Brain microvascular endothelial cell (primary cell): ENCODE results near the gene FSD1.
A peak's percentile ranks its signal among the peaks of the same experiment; 100 is the strongest.

ENCODE experiments used
- DNase-seq: peaks from one replicate; pipeline ENCODE4 v3.0.0-alpha.2; 2020
- H3K27ac ChIP-seq: fragments of 250-450 bp; sonication (Bioruptor Pico); 2 replicates; pipeline ENCODE4 v1.5.1; 2020; ENCODE audit warnings: mild to moderate bottlenecking, moderate library complexity
- H3K27me3 ChIP-seq: fragments of 250-450 bp; sonication (Bioruptor Pico); replicated peaks from 2 replicates; pipeline ENCODE4 v1.5.1; 2020; ENCODE audit warnings: mild to moderate bottlenecking
- H3K36me3 ChIP-seq: fragments of 250-450 bp; sonication (Bioruptor Pico); replicated peaks from 2 replicates; pipeline ENCODE4 v1.5.1; 2020; ENCODE audit warnings: mild to moderate bottlenecking
- H3K4me3 ChIP-seq: 2 replicates; pipeline ENCODE4 v1.5.1; 2011; ENCODE audit warnings: low read depth, mild to moderate bottlenecking, control low read depth, low read length, moderate library complexity
- in situ Hi-C: cut with HindIII; loops from 2 replicates; pipeline ENCODE4 v1.10.0; 2017; ENCODE audit warnings: low sequenced_read_pairs, low pct_ligation_motif_present
- TF ChIP-seq, protein P1 (sequence below): IDR thresholded peaks from 2 replicates; pipeline ENCODE4 v1.5.1; 2011; ENCODE audit warnings: low read depth, mild to moderate bottlenecking, moderate library complexity, low read length, control low read depth, inconsistent platforms; ENCODE audit errors: missing control alignments

FSD1 gene

DNA sequence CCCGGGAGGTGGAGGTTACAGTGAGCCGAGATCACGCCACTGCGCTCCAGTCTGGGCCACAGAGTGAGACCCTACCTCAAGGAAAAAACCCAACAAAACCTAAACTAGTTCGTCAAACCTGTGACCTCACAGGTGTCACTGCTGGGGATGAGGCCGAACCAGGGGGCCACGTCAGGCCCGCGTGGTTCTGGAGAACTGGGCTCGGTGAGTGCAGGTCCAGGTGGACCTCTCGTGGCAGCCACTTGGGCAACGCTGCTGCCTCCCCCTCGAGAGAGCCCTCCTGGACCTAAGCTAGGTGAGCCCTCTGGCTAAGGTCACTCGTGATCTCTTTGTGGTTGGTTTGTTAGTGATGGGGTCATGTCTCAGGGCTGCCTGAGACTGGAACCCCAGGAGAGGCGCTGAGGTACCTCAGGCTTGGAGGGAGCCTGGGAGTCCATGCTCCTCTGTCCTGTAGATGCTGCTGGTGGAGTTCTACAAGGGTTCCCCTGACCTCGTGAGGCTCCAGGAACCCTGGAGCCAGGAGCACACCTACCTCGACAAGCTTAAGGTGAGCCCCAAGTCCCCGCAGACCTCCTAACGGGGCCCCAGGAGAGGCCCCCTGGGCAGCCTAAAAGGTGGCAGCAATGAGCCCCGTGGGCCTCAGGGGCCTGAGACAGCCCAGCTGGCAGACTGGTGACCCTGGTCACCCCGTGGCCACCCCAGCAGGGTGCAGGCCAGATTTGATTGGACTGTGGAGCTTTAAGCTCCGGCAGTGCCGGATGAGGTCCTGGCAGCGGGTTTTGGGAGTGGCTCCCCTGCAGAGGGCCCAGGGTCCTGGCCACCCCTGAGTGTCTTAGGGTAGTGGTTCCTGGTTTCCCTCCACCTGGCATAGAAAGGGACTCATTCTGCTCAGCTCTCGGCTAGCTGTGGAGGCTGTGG lies 54.6 kb downstream of the FSD1 start:
- no peak for DNase-seq
- no peak overlapping the region for H3K27ac ChIP-seq
- H3K27me3 ChIP-seq: no peaks in the 10 kb centered on the region
- H3K36me3 ChIP-seq: peaks cover 43% of the 10 kb centered on the region
- TF ChIP-seq, protein P1, sequence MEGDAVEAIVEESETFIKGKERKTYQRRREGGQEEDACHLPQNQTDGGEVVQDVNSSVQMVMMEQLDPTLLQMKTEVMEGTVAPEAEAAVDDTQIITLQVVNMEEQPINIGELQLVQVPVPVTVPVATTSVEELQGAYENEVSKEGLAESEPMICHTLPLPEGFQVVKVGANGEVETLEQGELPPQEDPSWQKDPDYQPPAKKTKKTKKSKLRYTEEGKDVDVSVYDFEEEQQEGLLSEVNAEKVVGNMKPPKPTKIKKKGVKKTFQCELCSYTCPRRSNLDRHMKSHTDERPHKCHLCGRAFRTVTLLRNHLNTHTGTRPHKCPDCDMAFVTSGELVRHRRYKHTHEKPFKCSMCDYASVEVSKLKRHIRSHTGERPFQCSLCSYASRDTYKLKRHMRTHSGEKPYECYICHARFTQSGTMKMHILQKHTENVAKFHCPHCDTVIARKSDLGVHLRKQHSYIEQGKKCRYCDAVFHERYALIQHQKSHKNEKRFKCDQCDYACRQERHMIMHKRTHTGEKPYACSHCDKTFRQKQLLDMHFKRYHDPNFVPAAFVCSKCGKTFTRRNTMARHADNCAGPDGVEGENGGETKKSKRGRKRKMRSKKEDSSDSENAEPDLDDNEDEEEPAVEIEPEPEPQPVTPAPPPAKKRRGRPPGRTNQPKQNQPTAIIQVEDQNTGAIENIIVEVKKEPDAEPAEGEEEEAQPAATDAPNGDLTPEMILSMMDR: no peak
- H3K4me3 ChIP-seq: no peak overlapping the region
- in situ Hi-C loops: no loop called here

DNA sequence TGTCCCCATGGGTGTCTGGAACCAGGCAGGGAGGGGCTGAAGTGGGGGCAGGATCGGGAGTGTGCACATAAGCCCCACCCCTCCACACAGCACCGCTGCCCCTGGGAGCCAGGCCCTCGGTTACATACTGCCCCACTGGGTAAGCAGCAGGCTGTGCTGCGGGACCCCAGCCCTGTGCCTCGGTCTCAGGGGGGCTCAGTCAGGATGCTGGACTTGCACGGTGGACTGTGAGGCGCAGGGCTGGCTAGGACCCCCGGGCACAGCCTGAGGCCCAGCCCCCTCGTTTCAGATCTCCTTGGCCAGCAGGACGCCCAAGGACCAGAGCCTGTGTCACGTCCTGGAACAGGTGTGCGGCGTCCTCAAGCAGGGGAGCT lies 55.2 kb downstream of the FSD1 start:
- TF ChIP-seq, protein P1: no peak
- in situ Hi-C loops: no loop called here

DNA sequence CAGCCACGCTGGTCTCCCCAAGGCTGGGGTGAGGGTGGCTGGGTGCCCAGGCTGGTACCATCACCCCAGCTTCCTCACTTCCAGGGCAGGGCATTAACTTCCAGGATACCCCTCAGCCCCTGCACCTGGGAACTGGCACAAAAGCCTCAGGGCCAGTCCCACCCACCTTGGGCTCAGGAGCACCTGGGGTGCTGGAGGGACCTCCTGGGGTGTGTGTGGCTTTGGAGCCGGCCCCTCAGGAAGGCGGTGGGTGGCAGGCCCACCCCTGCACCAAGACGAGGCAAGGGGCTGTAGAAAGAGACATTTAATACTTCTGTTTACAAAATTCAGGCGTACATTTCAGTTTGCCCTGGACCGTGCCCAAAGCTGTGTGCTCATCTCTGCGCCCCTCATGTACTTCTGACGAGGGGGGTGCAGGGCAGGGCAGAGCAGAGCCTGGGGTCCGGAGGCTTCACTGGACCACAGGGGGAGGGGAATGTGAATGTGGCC lies 55.7 kb downstream of the FSD1 start:
- no peak for DNase-seq
- H3K27ac ChIP-seq: no peak overlapping the region
- TF ChIP-seq, protein P1: no peak
- in situ Hi-C loops: no loop called here
- no peak overlapping the region for H3K4me3 ChIP-seq
- peaks cover 52% of the 10 kb centered on the region for H3K36me3 ChIP-seq
- no peaks in the 10 kb centered on the region for H3K27me3 ChIP-seq

More for the DNA sequence above, 55.2 kb downstream of the FSD1 start:
- DNase-seq: no peak
- Histone ChIP-seq H3K36me3 (peaks cover 49% of the 10 kb centered on the region), H3K27me3 (no peaks in the 10 kb centered on the region), H3K4me3 (no peak overlapping the region), H3K27ac (no peak overlapping the region)

DNA sequence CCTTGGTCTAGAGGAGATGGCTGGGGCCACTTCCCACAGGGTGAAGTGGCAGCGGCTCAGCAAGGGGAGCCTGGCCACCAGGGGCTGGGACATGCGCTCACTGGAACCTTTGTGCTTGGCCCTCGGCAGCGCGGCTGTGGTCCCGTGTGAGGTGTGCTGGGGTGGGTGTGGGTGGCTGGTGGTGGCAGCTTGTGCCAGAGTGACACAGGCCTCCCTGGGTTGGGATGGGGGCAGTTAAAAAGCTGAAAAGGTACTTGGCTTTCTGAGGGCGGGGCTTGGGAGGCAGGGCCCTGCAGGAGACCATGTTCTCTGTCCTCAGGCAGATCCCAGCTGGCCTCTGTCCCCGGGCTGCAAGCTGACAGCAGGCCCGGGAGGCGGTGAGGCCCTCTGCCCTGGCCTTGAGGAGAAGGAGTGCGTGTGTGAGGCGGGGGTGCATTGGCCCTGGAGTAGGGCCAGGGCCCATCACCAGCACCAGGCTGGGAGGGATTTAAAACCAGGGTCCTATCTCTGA lies 56.3 kb downstream of the FSD1 start:
- Histone ChIP-seq H3K27ac (no peak overlapping the region), H3K27me3 (no peaks in the 10 kb centered on the region), H3K36me3 (peaks cover 58% of the 10 kb centered on the region), H3K4me3 (no peak overlapping the region)
- in situ Hi-C loops: no loop called here
- TF ChIP-seq, protein P1: no peak
- no peak for DNase-seq

DNA sequence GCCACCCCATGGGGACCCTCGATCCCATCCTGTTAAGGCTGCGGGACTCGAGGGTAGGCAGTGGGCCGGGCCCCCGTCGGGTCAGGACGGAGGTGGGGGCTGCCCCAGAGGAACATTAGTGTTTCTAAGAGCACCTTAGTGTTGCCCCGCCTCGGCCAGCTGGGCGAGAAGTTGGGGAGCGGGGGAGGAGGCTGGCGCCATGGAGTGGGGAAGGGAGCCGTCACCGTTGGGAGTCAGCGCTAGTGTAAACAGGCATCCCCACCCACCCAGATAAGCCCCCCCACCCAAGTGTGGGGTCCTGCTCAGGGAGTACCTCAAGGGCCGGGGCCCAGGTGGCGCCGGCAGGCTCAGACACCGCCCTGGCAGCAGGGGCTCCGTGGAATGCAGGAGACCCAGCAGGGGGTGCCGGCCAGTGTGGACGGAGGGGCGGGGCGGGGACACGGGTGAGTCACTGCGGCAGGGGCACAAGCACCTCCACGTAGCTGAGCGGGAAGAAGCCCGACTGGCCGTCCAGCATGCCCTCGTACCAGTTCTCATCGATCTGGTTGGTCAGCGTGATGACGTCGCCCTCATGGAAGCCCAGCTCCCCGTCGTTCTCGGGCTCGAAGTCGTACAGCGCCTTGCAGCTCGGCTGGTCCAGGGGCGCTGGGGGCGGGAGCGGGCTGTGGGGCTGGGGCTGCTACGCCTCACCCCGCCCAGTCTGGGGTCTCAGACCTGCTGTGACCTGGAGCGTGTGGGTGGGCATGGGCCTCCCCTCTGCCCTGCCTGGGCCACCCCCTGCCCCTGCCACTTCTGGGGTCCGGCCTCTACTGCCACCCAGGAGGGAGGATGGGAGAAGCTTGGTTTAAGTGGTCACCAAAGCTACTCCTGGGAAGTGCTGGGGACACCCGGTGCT lies 57.0 kb downstream of the FSD1 start:
- Histone ChIP-seq H3K36me3 (peaks cover 64% of the 10 kb centered on the region), H3K27me3 (no peaks in the 10 kb centered on the region), H3K4me3 (no peak overlapping the region), H3K27ac (no peak overlapping the region)
- in situ Hi-C loops: no loop called here
- TF ChIP-seq, protein P1: no peak
- DNase-seq: peak; percentile 12
